H9 (cell line): Measurements from ENCODE around the gene IFNG-AS1. TPM values are rescaled to one million over a fixed set of nuclear protein-coding genes. Genes with fewer than 3 reads are reported as not detected.

ENCODE experiments used
- DNase-seq: peaks from one replicate; pipeline ENCODE4 v3.0.0-alpha.2; 2017
- H2AFZ ChIP-seq: one replicate; pipeline ENCODE4 v1.6.1; 2013; ENCODE audit warnings: mild to moderate bottlenecking, low read length, control low read depth, moderate library complexity
- H2AK5ac ChIP-seq: 2 replicates; pipeline ENCODE4 v1.6.1; 2013; ENCODE audit warnings: low read length, control low read depth, mixed read lengths; ENCODE audit not compliant: insufficient read length
- H2BK120ac ChIP-seq: one replicate; pipeline ENCODE4 v1.6.1; 2013; ENCODE audit warnings: low read depth, mild to moderate bottlenecking, low read length, control low read depth, inconsistent platforms; ENCODE audit not compliant: poor library complexity, severe bottlenecking
- H2BK12ac ChIP-seq: 2 replicates; pipeline ENCODE4 v1.6.1; 2013; ENCODE audit warnings: low read length, control low read depth, mixed read lengths, low read depth; ENCODE audit not compliant: insufficient read length
- H2BK15ac ChIP-seq: 2 replicates; pipeline ENCODE4 v1.6.1; 2013; ENCODE audit warnings: low read depth, low read length, control low read depth
- H2BK20ac ChIP-seq: one replicate; pipeline ENCODE4 v1.6.1; 2013; ENCODE audit warnings: low read depth, mild to moderate bottlenecking, low read length, control low read depth, inconsistent platforms; ENCODE audit not compliant: poor library complexity, severe bottlenecking
- H2BK5ac ChIP-seq: 2 replicates; pipeline ENCODE4 v1.6.1; 2013; ENCODE audit warnings: low read length, control low read depth, mixed read lengths; ENCODE audit not compliant: insufficient read length
- H3K14ac ChIP-seq: 2 replicates; pipeline ENCODE4 v1.6.1; 2013; ENCODE audit warnings: low read length, control low read depth; ENCODE audit not compliant: insufficient read depth
- H3K18ac ChIP-seq: 2 replicates; pipeline ENCODE4 v1.6.1; 2013; ENCODE audit warnings: low read depth, mild to moderate bottlenecking, mixed read lengths, low read length, control low read depth; ENCODE audit not compliant: insufficient read length
- H3K23ac ChIP-seq: 2 replicates; pipeline ENCODE4 v1.6.1; 2013; ENCODE audit warnings: low read length, control low read depth, mixed read lengths, low read depth; ENCODE audit not compliant: insufficient read length
- H3K23me2 ChIP-seq: 2 replicates; pipeline ENCODE4 v1.6.1; 2013; ENCODE audit warnings: low read depth, mild to moderate bottlenecking, mixed read lengths, low read length, control low read depth; ENCODE audit not compliant: insufficient read length, poor library complexity, severe bottlenecking
- H3K27ac ChIP-seq: 2 replicates; pipeline ENCODE4 v1.5.1; 2013; ENCODE audit warnings: low read length, control low read depth, mixed read lengths, low read depth; ENCODE audit not compliant: insufficient read length
- H3K27me3 ChIP-seq: 2 replicates; pipeline ENCODE4 v1.6.1; 2013; ENCODE audit warnings: low read length, control low read depth, inconsistent platforms; ENCODE audit not compliant: insufficient read depth
- H3K4ac ChIP-seq: 2 replicates; pipeline ENCODE4 v1.6.1; 2013; ENCODE audit warnings: low read depth, mild to moderate bottlenecking, control low read depth, inconsistent platforms, low read length, moderate library complexity
- H3K4me1 ChIP-seq: 2 replicates; pipeline ENCODE4 v1.6.1; 2013; ENCODE audit warnings: low read length, control low read depth, inconsistent platforms; ENCODE audit not compliant: insufficient read depth
- H3K4me2 ChIP-seq: 2 replicates; pipeline ENCODE4 v1.6.1; 2013; ENCODE audit warnings: low read length, control low read depth, mixed read lengths; ENCODE audit not compliant: insufficient read length, insufficient read depth
- H3K56ac ChIP-seq: 2 replicates; pipeline ENCODE4 v1.6.1; 2013; ENCODE audit warnings: low read depth, mild to moderate bottlenecking, mixed read lengths, low read length, control low read depth; ENCODE audit not compliant: insufficient read length
- H3K79me1 ChIP-seq: 2 replicates; pipeline ENCODE4 v1.6.1; 2013; ENCODE audit warnings: low read depth, mild to moderate bottlenecking, moderate library complexity, low read length, control low read depth, inconsistent platforms; ENCODE audit not compliant: insufficient read depth, poor library complexity, severe bottlenecking
- H3K79me2 ChIP-seq: 2 replicates; pipeline ENCODE4 v1.6.1; 2013; ENCODE audit warnings: low read length, control low read depth, inconsistent platforms; ENCODE audit not compliant: insufficient read depth
- H3K9ac ChIP-seq: 2 replicates; pipeline ENCODE4 v1.6.1; 2013; ENCODE audit warnings: low read length, control low read depth, mixed read lengths; ENCODE audit not compliant: insufficient read length; ENCODE audit errors: extremely low read depth
- H3K9me3 ChIP-seq: one replicate; pipeline ENCODE4 v1.6.1; 2013; ENCODE audit warnings: low read depth, low read length, inconsistent platforms; ENCODE audit not compliant: control insufficient read depth
- H3T11ph ChIP-seq: one replicate; pipeline ENCODE4 v1.6.1; 2013; ENCODE audit warnings: mild to moderate bottlenecking, low read length, control low read depth, inconsistent platforms
- H4K20me1 ChIP-seq: one replicate; pipeline ENCODE4 v1.6.1; 2013; ENCODE audit not compliant: control insufficient read depth, insufficient read length, insufficient read depth
- H4K5ac ChIP-seq: 2 replicates; pipeline ENCODE4 v1.6.1; 2013; ENCODE audit warnings: low read depth, mild to moderate bottlenecking, mixed read lengths, low read length, control low read depth; ENCODE audit not compliant: insufficient read length
- H4K8ac ChIP-seq: replicated peaks from 2 replicates; pipeline ENCODE4 v1.6.1; 2013; ENCODE audit warnings: low read length, control low read depth, mixed read lengths, low read depth; ENCODE audit not compliant: insufficient read length
- H4K91ac ChIP-seq: 2 replicates; pipeline ENCODE4 v1.6.1; 2013; ENCODE audit warnings: low read depth, mild to moderate bottlenecking, moderate library complexity, mixed read lengths, low read length, control low read depth; ENCODE audit not compliant: insufficient read length
- H3K27ac Mint-ChIP-seq, 3 experiments: 2 replicates in 2 of 3; 3 replicates in 1 of 3; pipeline ENCODE4 v1.8.0; 2020 to 2021; ENCODE audit warnings: mixed read lengths in 3 of 3, mild to moderate bottlenecking in 1 of 3, moderate library complexity in 1 of 3
- H3K27me3 Mint-ChIP-seq: 2 replicates; pipeline ENCODE4 v1.8.0; 2021; ENCODE audit warnings: low read depth, mild to moderate bottlenecking, moderate library complexity, mixed read lengths
- H3K36me3 Mint-ChIP-seq, 3 experiments: 2 replicates in 2 of 3; 3 replicates in 1 of 3; pipeline ENCODE4 v1.8.0; 2020 to 2021; ENCODE audit warnings: low read depth in 3 of 3, mixed read lengths in 3 of 3; ENCODE audit not compliant: insufficient read depth in 1 of 3
- H3K4me1 Mint-ChIP-seq, 2 experiments: 2 replicates each; pipeline ENCODE4 v1.8.0; 2020; ENCODE audit warnings: mixed read lengths in 2 of 2
- H3K4me3 Mint-ChIP-seq, 2 experiments: 2 replicates in 1 of 2; 3 replicates in 1 of 2; pipeline ENCODE4 v1.8.0; 2020 to 2021; ENCODE audit warnings: mild to moderate bottlenecking in 2 of 2, mixed read lengths in 2 of 2, moderate library complexity in 1 of 2
- H3K9me3 Mint-ChIP-seq, 2 experiments: 2 replicates in 1 of 2; 3 replicates in 1 of 2; pipeline ENCODE4 v1.8.0; 2020; ENCODE audit warnings: mild to moderate bottlenecking in 2 of 2, mixed read lengths in 2 of 2, moderate library complexity in 1 of 2
- CTCF ChIP-seq: fragments of 200-600 bp; sonication (generic); conservative IDR thresholded peaks from 3 replicates; pipeline ENCODE4 v1.8.0; 2021; ENCODE audit warnings: antibody characterized with exemption, mild to moderate bottlenecking
- WGBS: extraction: QIAGEN DNeasy Blood & Tissue Kit; methylation state at CpG from one replicate; pipeline ENCODE4 v1.1.7; 2013; ENCODE audit warnings: missing lambda C conversion rate, low lambda C conversion rate, mixed read lengths; ENCODE audit not compliant: insufficient read length; ENCODE audit errors: extremely low coverage; 5-methylcytosine and 5-hydroxymethylcytosine counted together
- total RNA-seq: library from RNA; stranded (reverse); gene quantifications from 2 replicates; pipeline ENCODE4 v1.2.1, GENCODE V29; 2021

Gene IFNG-AS1
- total RNA-seq, 1 experiment from 2014 or later, result not detected

- Mint-ChIP-seq H3K27ac (no peak overlapping the region), H3K9me3 (peaks cover 26 to 34% of the 10 kb centered on the region in 2 experiments), H3K4me3 (no peak overlapping the region), H3K4me1 (peaks cover 0 to 5% of the 10 kb centered on the region in 2 experiments; a peak in 1 of 4 replicates), H3K27me3 (peaks cover 2% of the 10 kb centered on the region), H3K36me3 (peaks cover 3 to 28% (median 9%) of the 10 kb centered on the region in 3 experiments)
- Histone ChIP-seq H3K23me2 (no peaks in the 10 kb centered on the region), H3K4me2 (no peak overlapping the region), H2BK20ac (no peak overlapping the region), H3K9me3 (no peaks in the 10 kb centered on the region), H2BK12ac (no peak overlapping the region), H2BK5ac (no peak overlapping the region), H3K4ac (no peak overlapping the region), H4K5ac (no peak overlapping the region), H3K14ac (no peak overlapping the region), H3K79me1 (no peaks in the 10 kb centered on the region), H2AFZ (no peak overlapping the region), H2BK120ac (no peak overlapping the region), H2BK15ac (no peak overlapping the region), H3T11ph (no peak overlapping the region), H2AK5ac (no peak overlapping the region), H4K8ac (no peak overlapping the region), H3K56ac (no peak overlapping the region), H3K4me1 (no peaks in the 10 kb centered on the region), H4K91ac (no peak overlapping the region), H3K27ac (no peak overlapping the region), H4K20me1 (no peaks in the 10 kb centered on the region), H3K23ac (no peak overlapping the region), H3K18ac (no peak overlapping the region), H3K79me2 (no peaks in the 10 kb centered on the region), H3K9ac (no peak overlapping the region), H3K27me3 (no peaks in the 10 kb centered on the region)
- DNase-seq, result no peak
- no peak for TF ChIP-seq CTCF
- no CpG with 5 or more reads among the region's 1 CpG for WGBS
Measured at GRCh38 chr12:68065163-68065562, 75.9 kb downstream of the IFNG-AS1 start.
